ENCODE results near the gene RGS21. TPM values are rescaled to one million over a fixed set of nuclear protein-coding genes. Genes with fewer than 3 reads are reported as not detected.
A peak's percentile ranks its signal among the peaks of the same experiment; 100 is the strongest.

The RGS21 gene
- polyA plus RNA-seq, 1 donor from 2014 or later = not detected

DNA sequence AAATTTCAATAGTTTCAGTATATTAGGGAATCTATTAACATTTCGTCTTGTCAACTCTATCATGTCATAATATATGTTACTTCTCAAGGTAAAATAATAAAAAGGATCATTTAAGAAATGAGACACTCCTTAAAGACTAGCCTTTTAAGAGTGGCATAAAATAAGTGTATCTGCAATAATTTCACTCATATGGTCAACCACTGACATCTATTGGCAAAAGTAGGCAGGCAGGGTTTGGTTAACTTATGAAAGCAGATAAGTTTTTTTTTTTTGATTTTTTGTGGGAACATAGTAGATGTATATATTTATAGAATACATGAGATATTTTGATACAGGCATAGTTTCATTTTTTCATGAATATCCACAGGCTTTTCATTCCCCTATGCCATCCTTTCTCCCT lies 5.5 kb upstream of the RGS21 start:
- H3K9me2 ChIP-seq (ENCODE audit: insufficient read depth, low read length) = no peaks in the 10 kb centered on the region
- no peaks in the 10 kb centered on the region for H4K20me1 ChIP-seq (ENCODE audit: insufficient read depth)
- no peaks in the 10 kb centered on the region for H3K36me3 ChIP-seq (ENCODE audit: insufficient read depth, low read length)
- H3K9ac ChIP-seq (ENCODE audit: low read length) = no peak overlapping the region
- no peaks in the 10 kb centered on the region for H3F3A ChIP-seq (ENCODE audit: insufficient read depth, low read length, poor library complexity, severe bottlenecking)
- no peak overlapping the region for H3K4me3 ChIP-seq (ENCODE audit: low read length)
- H2AFZ ChIP-seq (ENCODE audit: low read depth, low read length) = no peak overlapping the region
- no peak overlapping the region for H3K27ac ChIP-seq (ENCODE audit: low read length)
- no peak overlapping the region for H3K4me2 ChIP-seq (ENCODE audit: low read length)
- H3K9me3 ChIP-seq (ENCODE audit: low read length) = no peaks in the 10 kb centered on the region
- TF ChIP-seq, protein P1, sequence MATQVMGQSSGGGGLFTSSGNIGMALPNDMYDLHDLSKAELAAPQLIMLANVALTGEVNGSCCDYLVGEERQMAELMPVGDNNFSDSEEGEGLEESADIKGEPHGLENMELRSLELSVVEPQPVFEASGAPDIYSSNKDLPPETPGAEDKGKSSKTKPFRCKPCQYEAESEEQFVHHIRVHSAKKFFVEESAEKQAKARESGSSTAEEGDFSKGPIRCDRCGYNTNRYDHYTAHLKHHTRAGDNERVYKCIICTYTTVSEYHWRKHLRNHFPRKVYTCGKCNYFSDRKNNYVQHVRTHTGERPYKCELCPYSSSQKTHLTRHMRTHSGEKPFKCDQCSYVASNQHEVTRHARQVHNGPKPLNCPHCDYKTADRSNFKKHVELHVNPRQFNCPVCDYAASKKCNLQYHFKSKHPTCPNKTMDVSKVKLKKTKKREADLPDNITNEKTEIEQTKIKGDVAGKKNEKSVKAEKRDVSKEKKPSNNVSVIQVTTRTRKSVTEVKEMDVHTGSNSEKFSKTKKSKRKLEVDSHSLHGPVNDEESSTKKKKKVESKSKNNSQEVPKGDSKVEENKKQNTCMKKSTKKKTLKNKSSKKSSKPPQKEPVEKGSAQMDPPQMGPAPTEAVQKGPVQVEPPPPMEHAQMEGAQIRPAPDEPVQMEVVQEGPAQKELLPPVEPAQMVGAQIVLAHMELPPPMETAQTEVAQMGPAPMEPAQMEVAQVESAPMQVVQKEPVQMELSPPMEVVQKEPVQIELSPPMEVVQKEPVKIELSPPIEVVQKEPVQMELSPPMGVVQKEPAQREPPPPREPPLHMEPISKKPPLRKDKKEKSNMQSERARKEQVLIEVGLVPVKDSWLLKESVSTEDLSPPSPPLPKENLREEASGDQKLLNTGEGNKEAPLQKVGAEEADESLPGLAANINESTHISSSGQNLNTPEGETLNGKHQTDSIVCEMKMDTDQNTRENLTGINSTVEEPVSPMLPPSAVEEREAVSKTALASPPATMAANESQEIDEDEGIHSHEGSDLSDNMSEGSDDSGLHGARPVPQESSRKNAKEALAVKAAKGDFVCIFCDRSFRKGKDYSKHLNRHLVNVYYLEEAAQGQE (IDR thresholded peaks at IDR 0.05; ENCODE audit: borderline replicate concordance) = no peak
- TF ChIP-seq RAD21 (conservative IDR thresholded peaks at IDR 0.05) = peak; percentile 86
- no peak for TF ChIP-seq POLR2AphosphoS5 (IDR thresholded peaks at IDR 0.05)
- no peak for TF ChIP-seq EP300 (conservative IDR thresholded peaks at IDR 0.05; ENCODE audit: poor library complexity, severe bottlenecking)
- TF ChIP-seq, protein P2, sequence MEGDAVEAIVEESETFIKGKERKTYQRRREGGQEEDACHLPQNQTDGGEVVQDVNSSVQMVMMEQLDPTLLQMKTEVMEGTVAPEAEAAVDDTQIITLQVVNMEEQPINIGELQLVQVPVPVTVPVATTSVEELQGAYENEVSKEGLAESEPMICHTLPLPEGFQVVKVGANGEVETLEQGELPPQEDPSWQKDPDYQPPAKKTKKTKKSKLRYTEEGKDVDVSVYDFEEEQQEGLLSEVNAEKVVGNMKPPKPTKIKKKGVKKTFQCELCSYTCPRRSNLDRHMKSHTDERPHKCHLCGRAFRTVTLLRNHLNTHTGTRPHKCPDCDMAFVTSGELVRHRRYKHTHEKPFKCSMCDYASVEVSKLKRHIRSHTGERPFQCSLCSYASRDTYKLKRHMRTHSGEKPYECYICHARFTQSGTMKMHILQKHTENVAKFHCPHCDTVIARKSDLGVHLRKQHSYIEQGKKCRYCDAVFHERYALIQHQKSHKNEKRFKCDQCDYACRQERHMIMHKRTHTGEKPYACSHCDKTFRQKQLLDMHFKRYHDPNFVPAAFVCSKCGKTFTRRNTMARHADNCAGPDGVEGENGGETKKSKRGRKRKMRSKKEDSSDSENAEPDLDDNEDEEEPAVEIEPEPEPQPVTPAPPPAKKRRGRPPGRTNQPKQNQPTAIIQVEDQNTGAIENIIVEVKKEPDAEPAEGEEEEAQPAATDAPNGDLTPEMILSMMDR (IDR thresholded peaks at IDR 0.05; ENCODE audit: poor library complexity, severe bottlenecking) = peak; percentile 79
- TF ChIP-seq MXI1 (conservative IDR thresholded peaks at IDR 0.05; ENCODE audit: poor library complexity, severe bottlenecking) = no peak
- TF ChIP-seq SMC3 (conservative IDR thresholded peaks at IDR 0.05; ENCODE audit: poor library complexity) = peak; percentile 78
- H3K79me2 ChIP-seq (replicated peaks; ENCODE audit: insufficient read depth, low read length) = no peaks in the 10 kb centered on the region
- no peaks in the 10 kb centered on the region for H3K27me3 ChIP-seq (ENCODE audit: insufficient read depth, low read depth, low read length)

DNA sequence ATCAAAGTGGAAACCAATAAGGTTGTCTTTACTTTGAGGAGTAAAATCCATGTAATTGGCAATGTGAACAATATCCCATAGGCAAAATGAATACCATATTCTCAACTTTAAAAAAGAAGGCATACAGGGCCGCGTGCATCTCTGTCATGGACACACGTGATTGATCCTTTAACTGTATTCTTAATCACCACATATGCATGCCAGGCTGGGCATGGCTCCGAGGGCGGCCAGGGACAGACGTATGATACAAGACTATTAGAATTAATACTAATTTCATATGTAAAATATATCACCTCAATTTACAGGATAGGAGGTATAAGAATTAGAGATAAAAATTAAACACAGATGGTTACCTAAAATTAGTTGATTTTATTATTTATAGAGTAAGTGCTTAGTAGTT lies 11.2 kb downstream of the RGS21 start:
- Histone ChIP-seq H3K79me2 (replicated peaks; ENCODE audit: insufficient read depth, low read length) (no peaks in the 10 kb centered on the region), H3K9ac (ENCODE audit: low read length) (no peak overlapping the region), H3F3A (ENCODE audit: insufficient read depth, low read length, poor library complexity, severe bottlenecking) (no peaks in the 10 kb centered on the region), H3K27me3 (ENCODE audit: insufficient read depth, low read depth, low read length) (no peaks in the 10 kb centered on the region), H3K4me2 (ENCODE audit: low read length) (no peak overlapping the region), H3K27ac (ENCODE audit: low read length) (no peak overlapping the region), H2AFZ (ENCODE audit: low read depth, low read length) (no peak overlapping the region), H3K36me3 (ENCODE audit: insufficient read depth, low read length) (no peaks in the 10 kb centered on the region), H3K4me3 (ENCODE audit: low read length) (no peak overlapping the region), H4K20me1 (ENCODE audit: insufficient read depth) (no peaks in the 10 kb centered on the region), H3K9me2 (ENCODE audit: insufficient read depth, low read length) (no peaks in the 10 kb centered on the region), H3K9me3 (ENCODE audit: low read length) (no peaks in the 10 kb centered on the region)
- TF ChIP-seq EZH2 (IDR thresholded peaks at IDR 0.05; ENCODE audit: borderline replicate concordance, insufficient read depth, low read length, poor library complexity, severe bottlenecking) (no peak), EP300 (conservative IDR thresholded peaks at IDR 0.05; ENCODE audit: poor library complexity, severe bottlenecking) (no peak), RAD21 (conservative IDR thresholded peaks at IDR 0.05) (no peak), POLR2AphosphoS5 (IDR thresholded peaks at IDR 0.05) (no peak), TAF1 (IDR thresholded peaks at IDR 0.05; ENCODE audit: low read depth) (no peak), MXI1 (conservative IDR thresholded peaks at IDR 0.05; ENCODE audit: poor library complexity, severe bottlenecking) (no peak), SMC3 (conservative IDR thresholded peaks at IDR 0.05; ENCODE audit: poor library complexity) (no peak)
- TF ChIP-seq, protein P1 (IDR thresholded peaks at IDR 0.05; ENCODE audit: borderline replicate concordance) = no peak
- TF ChIP-seq, protein P2 (IDR thresholded peaks at IDR 0.05; ENCODE audit: poor library complexity, severe bottlenecking) = no peak

Data from neural cell (in vitro differentiated cells).